ENCODE data around the gene ZFAND3. TPM values are rescaled to one million over a fixed set of nuclear protein-coding genes. Genes with fewer than 3 reads are reported as not detected.
"Not testable (repeated sequence)": the region's sequence is repeated elsewhere in the genome, so short reads cannot be mapped to it uniquely, and the experiment has no call there.

Gene ZFAND3
- total RNA-seq, 2 experiments from 2014 or later = 27.5 to 29.2 TPM

DNA sequence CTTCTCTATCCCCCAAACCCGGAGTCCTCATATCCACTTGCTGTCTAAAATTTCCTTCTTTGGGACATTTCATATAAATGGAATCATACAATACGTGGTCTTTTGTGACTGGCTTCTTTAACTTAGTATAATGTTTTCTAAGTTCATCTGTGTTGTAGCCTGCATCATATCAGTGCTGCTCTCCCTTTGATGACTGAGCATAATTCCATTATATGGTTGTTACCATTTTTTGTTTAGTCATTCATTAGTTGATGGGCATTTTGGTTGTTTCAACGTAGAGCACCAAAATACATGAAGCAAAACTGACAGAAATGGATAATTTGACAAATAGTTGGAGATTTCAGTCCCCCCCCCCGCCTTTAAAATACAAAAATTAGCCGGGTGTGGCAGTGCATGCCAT is 71.5 kb downstream of the ZFAND3 start:
- DNase-seq = no peak
- Mint-ChIP-seq H3K27me3 (ENCODE audit: low read depth) (no peaks in the 10 kb centered on the region), H3K9me3 (ENCODE audit: insufficient read depth) (peaks cover 4% of the 10 kb centered on the region), H3K27ac (no peak overlapping the region), H3K36me3 (ENCODE audit: low read depth) (peaks cover 15% of the 10 kb centered on the region), H3K4me3 (no peak overlapping the region), H3K4me1 (ENCODE audit: low read depth) (no peaks in the 10 kb centered on the region)
- ChIA-PET CTCF (no interaction called here), POLR2A (no interaction called here)
- no peak for ATAC-seq

- Mint-ChIP-seq H3K9me3 (ENCODE audit: insufficient read depth) (peaks cover 4% of the 10 kb centered on the region), H3K36me3 (ENCODE audit: low read depth) (peaks cover 17% of the 10 kb centered on the region), H3K27me3 (ENCODE audit: low read depth) (no peaks in the 10 kb centered on the region), H3K4me1 (ENCODE audit: low read depth) (no peaks in the 10 kb centered on the region), H3K4me3 (no peak overlapping the region), H3K27ac (no peak overlapping the region)
- DNase-seq = no peak
- CTCF ChIA-PET = interaction anchor here (1.0 to 1.4 kb wide), 2 partner anchors 13 to 102 kb away, joined by 3 to 5 read pairs; no protein-coding TSS in a partner anchor
- POLR2A ChIA-PET = no interaction called here
- no peak for ATAC-seq
Observed at GRCh38 chr6:37893257-37893656, 73.7 kb downstream of the ZFAND3 start.

GRCh38 chr6:37893734-37894133 is 74.2 kb downstream of the ZFAND3 start:
- DNase-seq; H3K27ac Mint-ChIP-seq; ATAC-seq; H3K9me3 Mint-ChIP-seq (ENCODE audit: insufficient read depth); H3K4me1 Mint-ChIP-seq (ENCODE audit: low read depth); H3K27me3 Mint-ChIP-seq (ENCODE audit: low read depth); POLR2A ChIA-PET; CTCF ChIA-PET; H3K4me3 Mint-ChIP-seq: not testable (repeated sequence)
- H3K36me3 Mint-ChIP-seq (ENCODE audit: low read depth) = peaks cover 17% of the 10 kb centered on the region

DNA sequence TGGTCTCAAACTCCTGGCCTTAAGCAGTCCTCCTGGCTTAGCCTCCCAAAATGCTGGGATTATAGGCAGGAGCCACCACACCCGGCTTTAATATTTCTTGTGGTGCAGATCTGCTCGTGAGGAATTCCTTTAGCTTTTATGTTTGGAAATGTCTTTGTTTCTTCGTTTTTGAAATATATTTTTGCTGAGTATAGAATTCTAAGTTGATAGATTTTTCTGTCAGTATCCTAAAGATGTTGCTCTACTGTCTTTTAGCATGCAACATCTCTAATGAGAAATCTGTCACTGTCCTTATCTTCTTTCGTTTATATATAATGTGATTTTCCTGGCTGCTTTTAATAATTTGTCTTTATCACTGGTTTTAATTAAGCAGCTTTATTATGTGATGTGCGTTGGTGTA is 75.1 kb downstream of the ZFAND3 start:
- H3K4me3 Mint-ChIP-seq = no peak overlapping the region
- H3K4me1 Mint-ChIP-seq (ENCODE audit: low read depth) = no peaks in the 10 kb centered on the region
- CTCF ChIA-PET = no interaction called here
- H3K9me3 Mint-ChIP-seq (ENCODE audit: insufficient read depth) = peaks cover 4% of the 10 kb centered on the region
- H3K27ac Mint-ChIP-seq = no peak overlapping the region
- H3K27me3 Mint-ChIP-seq (ENCODE audit: low read depth) = no peaks in the 10 kb centered on the region
- peaks cover 17% of the 10 kb centered on the region for H3K36me3 Mint-ChIP-seq (ENCODE audit: low read depth)
- POLR2A ChIA-PET = no interaction called here
- DNase-seq = no peak
- no peak for ATAC-seq

- Mint-ChIP-seq H3K27ac (no peak overlapping the region), H3K36me3 (ENCODE audit: low read depth) (peaks cover 17% of the 10 kb centered on the region), H3K27me3 (ENCODE audit: low read depth) (no peaks in the 10 kb centered on the region), H3K4me3 (no peak overlapping the region), H3K4me1 (ENCODE audit: low read depth) (no peaks in the 10 kb centered on the region), H3K9me3 (ENCODE audit: insufficient read depth) (peaks cover 4% of the 10 kb centered on the region)
- CTCF ChIA-PET = no interaction called here
- ATAC-seq = no peak
- POLR2A ChIA-PET = no interaction called here
- DNase-seq = no peak
Observed at GRCh38 chr6:37897321-37897720, 77.8 kb downstream of the ZFAND3 start.

DNA sequence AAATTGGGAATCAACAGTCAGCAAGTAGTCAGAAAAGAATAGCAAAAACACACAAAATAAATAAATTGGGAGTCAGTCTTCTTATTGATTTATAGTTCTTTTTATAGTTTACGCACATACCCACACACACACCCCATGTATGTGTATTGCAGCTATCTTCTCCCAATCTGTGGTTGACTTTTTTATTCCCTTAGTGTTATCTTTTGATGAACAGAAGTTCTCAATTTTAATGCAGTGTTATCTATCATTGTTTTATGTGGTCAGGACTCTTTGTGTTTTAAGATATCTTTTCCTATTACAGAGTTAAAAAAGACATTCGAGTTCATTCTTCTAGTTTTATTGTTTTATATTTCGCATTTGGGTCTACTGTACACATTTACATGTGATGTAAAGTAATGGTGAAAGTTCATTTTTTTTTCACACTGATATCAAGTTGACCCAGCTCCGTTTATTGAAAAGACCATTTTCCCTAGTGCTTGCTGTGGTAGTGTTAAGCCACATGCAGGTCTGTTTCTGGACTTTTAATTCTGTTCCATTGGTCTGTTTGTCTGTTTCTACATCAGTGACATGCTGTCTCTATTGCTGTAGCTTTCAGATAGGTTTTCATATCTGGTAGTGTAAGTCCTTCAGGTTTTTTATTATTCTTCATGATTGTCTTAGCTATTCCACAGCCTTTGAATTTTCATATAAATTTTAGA is 78.4 kb downstream of the ZFAND3 start:
- no peak overlapping the region for H3K27ac Mint-ChIP-seq
- H3K27me3 Mint-ChIP-seq (ENCODE audit: low read depth) = no peaks in the 10 kb centered on the region
- no peak overlapping the region for H3K4me3 Mint-ChIP-seq
- peaks cover 4% of the 10 kb centered on the region for H3K9me3 Mint-ChIP-seq (ENCODE audit: insufficient read depth)
- DNase-seq (no peak), ATAC-seq (no peak)
- CTCF ChIA-PET = no interaction called here
- POLR2A ChIA-PET = no interaction called here
- peaks cover 15% of the 10 kb centered on the region for H3K36me3 Mint-ChIP-seq (ENCODE audit: low read depth)
- H3K4me1 Mint-ChIP-seq (ENCODE audit: low read depth) = no peaks in the 10 kb centered on the region

GRCh38 chr6:37903351-37904340 is 84.1 kb downstream of the ZFAND3 start:
- Mint-ChIP-seq H3K9me3 (ENCODE audit: insufficient read depth) (no peaks in the 10 kb centered on the region), H3K4me3 (no peak overlapping the region), H3K27ac (no peak overlapping the region), H3K4me1 (ENCODE audit: low read depth) (peaks cover 13% of the 10 kb centered on the region), H3K27me3 (ENCODE audit: low read depth) (no peaks in the 10 kb centered on the region), H3K36me3 (ENCODE audit: low read depth) (peaks cover 2% of the 10 kb centered on the region)
- CTCF ChIA-PET = interaction anchor here (0.9 to 1.3 kb wide), 3 partner anchors 11 to 130 kb away, joined by 3 read pairs; no protein-coding TSS in a partner anchor
- no peak for DNase-seq
- POLR2A ChIA-PET = interaction anchor here (0.9 kb wide), 1 partner anchor 14 kb away, joined by 4 read pairs; no protein-coding TSS in a partner anchor
- ATAC-seq = no peak

DNA sequence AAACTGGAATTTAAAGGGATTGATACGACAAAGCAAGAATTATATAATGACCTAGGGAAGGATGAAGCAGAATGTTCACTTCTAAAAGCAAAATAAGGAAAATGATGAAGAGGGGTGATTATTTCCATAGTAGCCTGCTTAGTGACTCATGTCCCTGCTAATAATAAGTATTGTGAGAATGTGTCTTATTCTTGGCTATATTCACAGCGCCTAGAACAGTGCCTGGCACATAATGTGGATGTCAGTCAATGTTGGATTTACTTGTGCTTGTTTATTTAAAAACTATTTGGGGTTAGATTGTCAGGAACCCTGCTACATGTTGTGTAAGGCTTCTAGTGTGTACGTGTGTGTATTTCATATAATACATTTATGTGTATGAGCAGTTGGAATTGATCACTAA is 85.1 kb downstream of the ZFAND3 start:
- DNase-seq (no peak), ATAC-seq (no peak)
- peaks cover 2% of the 10 kb centered on the region for H3K36me3 Mint-ChIP-seq (ENCODE audit: low read depth)
- H3K4me1 Mint-ChIP-seq (ENCODE audit: low read depth) = peaks cover 18% of the 10 kb centered on the region
- H3K9me3 Mint-ChIP-seq (ENCODE audit: insufficient read depth) = no peaks in the 10 kb centered on the region
- no peak overlapping the region for H3K4me3 Mint-ChIP-seq
- ChIA-PET CTCF (no interaction called here), POLR2A (no interaction called here)
- no peaks in the 10 kb centered on the region for H3K27me3 Mint-ChIP-seq (ENCODE audit: low read depth)
- H3K27ac Mint-ChIP-seq = no peak overlapping the region

GRCh38 chr6:37906121-37906520 is 86.6 kb downstream of the ZFAND3 start:
- H3K4me1 Mint-ChIP-seq (ENCODE audit: low read depth) = peaks cover 20% of the 10 kb centered on the region
- ChIA-PET CTCF (no interaction called here), POLR2A (interaction anchor here (0.6 kb wide), 1 partner anchor 1120 kb away, joined by 3 read pairs; no protein-coding TSS in a partner anchor)
- DNase-seq (no peak), ATAC-seq (no peak)
- peaks cover 5% of the 10 kb centered on the region for H3K36me3 Mint-ChIP-seq (ENCODE audit: low read depth)
- no peak overlapping the region for H3K27ac Mint-ChIP-seq
- H3K9me3 Mint-ChIP-seq (ENCODE audit: insufficient read depth) = no peaks in the 10 kb centered on the region
- H3K27me3 Mint-ChIP-seq (ENCODE audit: low read depth) = no peaks in the 10 kb centered on the region
- H3K4me3 Mint-ChIP-seq = no peak overlapping the region

- ChIA-PET POLR2A (no interaction called here), CTCF (no interaction called here)
- Mint-ChIP-seq H3K36me3 (ENCODE audit: low read depth) (peaks cover 5% of the 10 kb centered on the region), H3K27ac (no peak overlapping the region), H3K9me3 (ENCODE audit: insufficient read depth) (no peaks in the 10 kb centered on the region), H3K4me3 (no peak overlapping the region), H3K27me3 (ENCODE audit: low read depth) (no peaks in the 10 kb centered on the region), H3K4me1 (ENCODE audit: low read depth) (peaks cover 13% of the 10 kb centered on the region)
- DNase-seq (no peak), ATAC-seq (no peak)
Observed at GRCh38 chr6:37910998-37911397, 91.5 kb downstream of the ZFAND3 start.

GRCh38 chr6:37913210-37913609 is 93.7 kb downstream of the ZFAND3 start:
- DNase-seq = no peak
- Mint-ChIP-seq H3K9me3 (ENCODE audit: insufficient read depth) (no peaks in the 10 kb centered on the region), H3K27me3 (ENCODE audit: low read depth) (no peaks in the 10 kb centered on the region), H3K4me1 (ENCODE audit: low read depth) (peaks cover 7% of the 10 kb centered on the region), H3K27ac (no peak overlapping the region), H3K4me3 (no peak overlapping the region), H3K36me3 (ENCODE audit: low read depth) (peaks cover 5% of the 10 kb centered on the region)
- ChIA-PET CTCF (no interaction called here), POLR2A (no interaction called here)
- ATAC-seq = no peak

DNA sequence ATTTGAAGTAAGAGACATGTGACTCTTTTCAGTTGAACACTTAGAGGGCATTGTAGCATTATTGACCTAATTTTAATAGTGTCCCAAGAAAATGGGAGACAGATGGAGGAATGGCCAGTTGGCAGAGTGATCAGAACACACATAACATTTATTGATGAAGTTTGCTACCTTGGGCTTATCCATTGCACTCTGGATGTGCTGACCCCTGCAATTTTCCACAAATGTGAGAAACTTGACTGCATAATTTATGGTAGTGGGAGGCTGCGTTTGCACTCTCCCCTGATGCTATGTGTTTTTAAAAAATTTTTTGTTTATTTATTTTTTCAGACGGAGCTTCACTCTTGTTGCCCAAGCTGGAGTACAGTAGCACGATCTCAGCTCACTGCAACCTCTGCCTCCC is 95.9 kb downstream of the ZFAND3 start:
- ATAC-seq = no peak
- ChIA-PET CTCF (interaction anchor here (1.0 kb wide), 1 partner anchor 12 kb away, joined by 3 read pairs; no protein-coding TSS in a partner anchor), POLR2A (no interaction called here)
- no peak for DNase-seq
- Mint-ChIP-seq H3K4me1 (ENCODE audit: low read depth) (no peaks in the 10 kb centered on the region), H3K36me3 (ENCODE audit: low read depth) (peaks cover 9% of the 10 kb centered on the region), H3K9me3 (ENCODE audit: insufficient read depth) (no peaks in the 10 kb centered on the region), H3K27ac (no peak overlapping the region), H3K4me3 (no peak overlapping the region), H3K27me3 (ENCODE audit: low read depth) (no peaks in the 10 kb centered on the region)

Measured in activated CD8-positive, alpha-beta T cell treated with anti-CD3 and anti-CD28 coated beads, Interleukin-2, amount 10 ng/mL, durations not matched to agents 7 days and 5 days (primary cell).